AG09309 (cell line): ENCODE measurements around the gene CALHM6.

Experiments
- DNase-seq: peaks from one replicate; pipeline ENCODE4 v3.0.0-alpha.2; 2010; ENCODE audit warnings: low read depth
- H3K4me3 ChIP-seq: 2 replicates; pipeline ENCODE4 v1.5.1; 2011; ENCODE audit warnings: mild to moderate bottlenecking, low read depth, low read length, moderate library complexity; ENCODE audit not compliant: control insufficient read depth
- TF ChIP-seq, protein P1 (sequence below): IDR thresholded peaks from 2 replicates; pipeline ENCODE4 v1.5.1; 2011; ENCODE audit warnings: mild to moderate bottlenecking, low read depth, low read length, inconsistent platforms; ENCODE audit not compliant: insufficient read depth, control insufficient read depth; ENCODE audit errors: missing control alignments

CALHM6 gene

DNA sequence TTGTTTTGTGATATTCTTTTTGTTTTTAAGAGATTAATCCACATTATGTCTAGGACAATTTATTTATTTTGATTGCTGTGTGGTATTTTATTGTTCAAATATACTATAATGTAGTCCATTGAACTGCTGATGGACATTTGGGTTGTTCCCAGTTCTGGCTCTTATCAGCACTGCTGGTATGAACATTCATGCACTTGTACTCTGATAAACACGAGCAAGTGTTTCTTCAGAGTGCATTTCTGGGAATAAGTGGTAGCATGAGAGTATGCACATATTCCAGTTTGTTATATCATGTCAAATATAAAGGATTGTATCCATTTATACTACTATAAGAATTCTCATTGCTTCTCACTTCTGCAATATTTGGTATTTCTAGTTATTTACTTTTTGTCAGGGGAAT, 7.1 kb downstream of the CALHM6 start:
- TF ChIP-seq, protein P1, sequence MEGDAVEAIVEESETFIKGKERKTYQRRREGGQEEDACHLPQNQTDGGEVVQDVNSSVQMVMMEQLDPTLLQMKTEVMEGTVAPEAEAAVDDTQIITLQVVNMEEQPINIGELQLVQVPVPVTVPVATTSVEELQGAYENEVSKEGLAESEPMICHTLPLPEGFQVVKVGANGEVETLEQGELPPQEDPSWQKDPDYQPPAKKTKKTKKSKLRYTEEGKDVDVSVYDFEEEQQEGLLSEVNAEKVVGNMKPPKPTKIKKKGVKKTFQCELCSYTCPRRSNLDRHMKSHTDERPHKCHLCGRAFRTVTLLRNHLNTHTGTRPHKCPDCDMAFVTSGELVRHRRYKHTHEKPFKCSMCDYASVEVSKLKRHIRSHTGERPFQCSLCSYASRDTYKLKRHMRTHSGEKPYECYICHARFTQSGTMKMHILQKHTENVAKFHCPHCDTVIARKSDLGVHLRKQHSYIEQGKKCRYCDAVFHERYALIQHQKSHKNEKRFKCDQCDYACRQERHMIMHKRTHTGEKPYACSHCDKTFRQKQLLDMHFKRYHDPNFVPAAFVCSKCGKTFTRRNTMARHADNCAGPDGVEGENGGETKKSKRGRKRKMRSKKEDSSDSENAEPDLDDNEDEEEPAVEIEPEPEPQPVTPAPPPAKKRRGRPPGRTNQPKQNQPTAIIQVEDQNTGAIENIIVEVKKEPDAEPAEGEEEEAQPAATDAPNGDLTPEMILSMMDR = no peak

DNA sequence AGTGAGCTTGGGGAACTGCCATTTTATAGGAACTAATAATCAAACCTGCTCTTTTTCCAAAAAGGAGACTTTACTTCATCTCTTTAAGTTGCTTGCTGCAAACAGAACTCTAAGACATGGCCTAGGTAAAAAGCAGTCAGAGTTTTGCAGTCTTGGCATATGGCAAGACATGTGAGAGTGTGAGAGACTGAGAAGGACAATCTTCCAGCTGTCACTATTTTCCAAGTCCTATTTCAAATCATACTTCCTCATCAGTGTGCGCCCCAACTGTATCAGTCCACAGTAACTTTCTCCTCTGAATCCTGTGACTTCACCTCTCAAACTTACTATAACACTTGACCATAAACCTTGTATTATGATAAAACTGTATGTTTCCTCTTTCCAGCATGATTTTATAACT, 10.4 kb downstream of the CALHM6 start:
- H3K4me3 ChIP-seq = no peak overlapping the region
- TF ChIP-seq, protein P1 = no peak
- no peak for DNase-seq

More for the DNA sequence above, 7.1 kb downstream of the CALHM6 start:
- no peak overlapping the region for H3K4me3 ChIP-seq
- DNase-seq = no peak

DNA sequence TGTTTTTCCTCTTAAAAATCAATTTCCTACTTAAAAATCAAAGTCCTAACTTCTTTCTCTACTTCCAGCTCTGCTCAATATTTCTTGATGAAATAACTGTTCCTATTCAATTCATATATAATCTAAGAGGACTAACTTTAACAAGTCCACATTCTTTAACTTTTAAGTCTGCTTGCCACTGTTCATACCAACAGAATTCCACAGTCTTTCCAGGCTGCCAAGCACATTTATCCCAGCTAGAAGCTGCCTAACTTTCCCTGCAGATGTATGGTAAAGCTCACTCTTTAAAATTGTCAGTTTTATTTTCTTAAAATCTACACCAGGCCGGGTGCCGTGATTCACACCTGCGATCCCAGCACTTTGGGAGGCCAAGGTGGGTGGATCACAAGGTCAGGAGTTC, 11.5 kb downstream of the CALHM6 start:
- H3K4me3 ChIP-seq = no peak overlapping the region
- no peak for DNase-seq
- TF ChIP-seq, protein P1 = no peak

DNA sequence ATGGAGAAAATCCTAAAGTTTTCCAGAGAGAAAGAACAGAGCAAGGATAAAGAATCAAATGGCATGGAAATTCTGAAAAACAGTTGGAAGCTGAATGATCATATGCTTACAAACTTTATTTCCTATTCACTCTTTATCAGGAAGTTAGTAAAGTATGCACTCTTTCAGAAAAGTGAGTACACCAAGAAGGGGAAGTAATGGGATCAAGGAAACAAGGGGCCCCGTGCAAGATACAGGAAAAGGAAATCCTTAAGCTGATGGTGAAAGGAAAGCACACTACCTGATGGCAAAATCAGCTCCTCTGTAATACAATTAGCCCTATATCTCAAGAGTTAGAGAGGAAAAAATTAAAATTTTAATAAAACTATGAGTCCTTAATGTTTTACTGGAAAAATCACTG, 14.0 kb downstream of the CALHM6 start:
- TF ChIP-seq, protein P1 = no peak
- H3K4me3 ChIP-seq = no peak overlapping the region
- DNase-seq = no peak

DNA sequence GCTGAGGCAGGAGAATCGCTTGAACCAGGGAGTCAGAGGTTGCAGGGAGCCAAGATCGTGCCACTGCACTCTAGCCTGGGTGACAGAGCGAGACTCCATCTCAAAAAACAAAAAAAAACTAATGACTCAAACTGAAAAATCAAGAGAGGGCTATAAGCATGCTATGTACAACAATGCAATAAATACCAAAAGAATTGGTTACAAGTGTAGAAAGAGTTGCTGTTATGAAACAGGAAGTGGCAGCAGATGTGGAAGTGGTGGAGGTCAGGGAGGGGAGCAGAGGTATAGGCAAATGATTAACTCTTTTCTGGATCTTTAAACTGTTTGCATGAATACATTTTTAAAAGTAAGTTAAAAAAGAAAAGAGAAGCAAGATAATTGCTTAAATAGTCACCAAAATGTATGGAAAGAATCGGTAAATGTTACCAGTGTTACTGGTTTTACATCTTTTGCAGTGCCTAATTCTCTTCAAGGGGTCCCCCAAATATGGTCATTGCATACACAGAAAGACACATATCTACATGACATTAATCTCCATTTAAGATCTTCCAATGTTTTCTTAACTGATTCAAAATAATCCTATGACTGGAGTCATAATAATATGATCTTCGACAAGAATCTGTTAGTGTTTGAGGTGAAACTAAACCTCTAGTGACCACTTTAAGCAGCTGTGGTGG, 15.0 kb downstream of the CALHM6 start:
- TF ChIP-seq, protein P1 = no peak
- no peak for DNase-seq
- no peak overlapping the region for H3K4me3 ChIP-seq

DNA sequence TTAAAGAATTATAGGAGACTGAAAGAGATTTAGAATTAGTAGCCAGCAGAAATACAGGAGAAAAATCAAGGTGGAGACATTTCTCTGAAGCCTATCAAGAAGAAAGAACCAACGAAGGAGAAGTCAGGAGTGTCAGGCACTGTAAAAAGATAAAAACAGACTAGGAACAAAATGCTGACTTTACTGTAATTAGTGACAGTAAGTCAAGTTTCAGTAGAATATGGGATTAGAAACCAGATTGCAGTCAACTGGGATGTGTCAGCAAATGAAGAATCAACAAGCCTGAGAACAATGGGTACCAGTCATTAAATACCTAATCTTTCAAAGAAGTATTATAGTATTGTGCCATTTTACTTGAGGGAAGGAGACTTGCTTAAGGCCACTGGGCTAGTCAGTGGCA, 21.6 kb downstream of the CALHM6 start:
- H3K4me3 ChIP-seq = no peak overlapping the region
- TF ChIP-seq, protein P1 = no peak
- no peak for DNase-seq
